HG02938 (cell line): ENCODE data around the gene HUNK.
"Not testable (repeated sequence)": the region's sequence is repeated elsewhere in the genome, so short reads cannot be mapped to it uniquely, and the experiment has no call there.

Experiments used
- ATAC-seq: cut with Tn5 transposase; IDR thresholded peaks from one replicate; pipeline ENCODE4 v1.9.1; 2021; ENCODE audit warnings: mild to moderate bottlenecking, moderate library complexity; ENCODE audit not compliant: unreplicated experiment

The HUNK gene

DNA sequence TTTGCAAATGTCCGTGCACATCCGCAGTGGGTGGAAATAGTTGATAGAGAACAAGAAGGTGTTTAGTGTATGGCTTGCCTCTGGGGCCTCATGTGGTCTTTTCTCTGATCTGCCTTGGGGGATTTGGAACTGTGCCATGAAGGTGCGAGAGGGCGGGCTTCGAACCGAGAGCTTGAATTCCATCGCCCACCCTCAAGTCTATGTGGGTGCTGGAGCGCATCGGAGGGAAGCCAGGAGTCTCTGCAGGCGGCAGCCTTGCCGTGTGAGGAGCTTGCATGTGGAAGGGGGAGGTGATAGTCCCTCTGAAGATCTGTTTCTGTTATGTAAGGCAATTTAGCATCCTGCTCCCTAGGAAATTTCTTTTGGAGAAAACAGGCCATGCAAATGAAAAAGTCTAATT is 119.6 kb downstream of the HUNK start:
- no peak for ATAC-seq

DNA sequence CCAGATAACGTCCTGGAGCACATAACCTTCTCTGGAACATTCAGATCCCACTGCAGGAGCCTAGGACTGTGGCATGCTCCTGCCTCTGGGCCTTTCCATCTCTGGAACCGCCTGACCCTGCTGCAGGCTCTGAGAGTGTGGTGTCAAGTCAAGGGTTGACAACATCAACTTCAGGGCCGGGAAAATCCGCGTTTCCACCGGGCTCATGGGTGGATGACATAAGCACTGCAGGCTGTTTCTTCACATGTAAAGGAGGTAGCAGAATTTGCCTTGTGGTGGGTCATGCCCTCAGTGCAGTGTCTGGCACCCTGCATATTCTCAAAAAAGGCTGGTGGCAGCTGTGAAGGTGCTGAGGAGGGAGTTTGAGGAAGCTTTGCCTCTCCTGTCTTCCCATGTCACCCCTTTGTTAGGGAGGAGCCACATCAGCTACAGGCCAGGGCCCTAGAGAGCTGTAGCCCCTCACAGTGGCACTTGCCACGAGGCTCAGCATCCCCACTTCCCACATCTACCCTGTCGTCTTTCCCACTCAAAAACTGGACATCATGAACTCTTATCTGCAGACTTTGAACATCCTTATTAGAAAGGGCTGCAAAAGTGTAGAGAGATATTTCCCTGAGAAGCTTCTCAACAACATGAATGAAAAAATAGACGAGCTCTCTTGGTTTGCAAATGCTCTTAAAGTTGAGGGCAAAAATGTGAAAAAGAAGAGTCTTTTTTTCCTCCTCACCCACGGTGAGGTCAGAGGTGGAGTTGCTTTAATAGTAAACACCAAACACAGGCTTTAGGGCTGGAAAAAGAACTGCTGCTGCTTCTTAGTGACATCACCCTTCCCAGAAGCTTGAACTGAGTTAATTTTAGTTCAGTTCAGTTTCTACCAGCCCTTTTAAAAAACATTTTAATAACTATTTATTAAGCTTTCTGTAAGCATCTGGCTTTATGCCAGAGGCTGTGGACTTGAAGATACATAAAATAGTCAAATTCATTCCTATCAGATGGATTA is 121.3 kb downstream of the HUNK start:
- ATAC-seq: no peak

DNA sequence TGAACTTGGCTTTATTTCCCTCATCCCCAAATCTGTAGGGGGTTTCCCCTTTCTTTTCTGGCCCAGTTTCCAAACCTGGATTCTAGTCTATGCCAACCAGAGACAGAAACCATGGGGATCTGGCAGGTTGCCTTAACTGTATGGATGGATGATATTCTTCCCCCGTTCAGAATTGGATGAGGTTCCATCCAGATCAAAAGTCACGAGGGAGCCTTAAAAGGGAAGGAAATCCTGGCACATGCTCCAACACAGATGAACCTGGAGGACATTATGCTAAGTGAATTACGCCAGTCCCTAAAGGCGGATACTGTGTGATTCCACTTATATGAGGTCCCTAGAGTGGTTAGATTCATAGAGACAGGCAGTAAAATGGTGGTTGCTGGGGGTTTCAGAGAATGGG is 124.4 kb downstream of the HUNK start:
- ATAC-seq: no peak

DNA sequence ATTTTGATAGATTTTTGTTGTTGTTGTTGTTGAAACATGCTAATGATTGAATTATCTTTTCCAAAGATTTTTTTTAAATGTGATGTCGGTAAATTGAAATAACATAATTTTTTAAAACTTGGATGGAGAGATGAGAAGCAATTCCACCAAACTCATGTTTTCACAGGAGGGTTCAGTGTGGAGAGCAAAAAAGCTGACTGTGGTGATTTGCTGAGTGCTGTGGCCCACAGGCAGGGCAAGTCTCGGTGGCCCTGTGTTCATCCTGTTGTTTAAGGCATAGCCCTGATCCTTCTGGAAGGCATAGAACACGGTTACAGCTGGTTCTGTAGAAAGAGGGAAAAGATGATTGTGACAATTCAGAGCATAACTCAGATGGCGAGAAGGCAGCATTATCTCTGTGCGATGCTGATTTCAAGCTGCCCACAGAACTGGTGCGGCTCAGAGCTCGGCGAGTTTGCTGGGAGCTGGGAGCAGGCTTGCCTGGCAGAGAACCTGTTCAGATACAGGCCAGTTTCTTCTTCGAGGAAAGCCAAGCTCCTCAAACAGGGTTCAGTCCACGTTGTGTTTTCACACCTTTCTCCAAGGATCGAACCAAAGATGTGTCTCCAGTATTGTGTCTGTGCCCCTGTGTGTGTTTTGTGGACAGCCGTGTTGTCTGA is 127.1 kb downstream of the HUNK start:
- ATAC-seq: no peak

DNA sequence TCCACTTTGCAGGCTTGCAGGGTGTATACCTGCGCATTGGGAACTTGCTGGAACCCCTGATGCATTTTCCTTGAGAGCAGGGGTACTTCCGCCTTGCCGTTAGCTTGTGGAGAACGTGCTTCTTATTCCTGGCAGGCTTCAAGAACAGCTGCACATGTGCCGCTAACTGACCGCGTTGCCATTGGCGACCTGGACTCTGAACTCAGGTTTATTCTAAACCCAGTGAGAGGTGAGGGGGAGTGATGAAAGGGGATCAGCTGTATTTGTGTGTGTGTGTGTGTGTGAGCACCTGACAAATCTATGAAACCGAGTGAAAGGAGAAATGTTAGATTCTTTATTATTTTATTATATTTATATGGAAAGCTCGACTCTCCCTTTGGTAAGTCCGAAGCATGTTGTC is 128.6 kb downstream of the HUNK start:
- no peak for ATAC-seq

DNA sequence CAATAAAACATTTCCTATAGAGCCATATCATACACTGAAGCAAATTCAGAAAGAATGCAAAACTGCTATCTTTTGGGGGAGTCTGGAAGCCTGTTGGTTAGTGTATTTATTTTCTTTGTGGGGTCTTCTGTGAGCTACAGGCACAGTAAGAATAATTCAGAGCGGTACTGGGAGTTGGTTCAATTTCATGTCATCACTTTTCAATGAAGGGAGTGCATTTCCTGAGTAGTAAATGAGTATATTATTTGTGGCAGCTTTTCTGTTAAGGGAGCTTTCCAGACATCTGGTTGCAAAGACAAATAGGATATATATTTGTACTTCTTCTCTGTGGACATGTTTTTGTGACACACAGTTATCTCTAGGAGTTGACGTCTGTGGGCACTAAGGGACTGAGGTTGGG is 130.6 kb downstream of the HUNK start:
- ATAC-seq: no peak

DNA sequence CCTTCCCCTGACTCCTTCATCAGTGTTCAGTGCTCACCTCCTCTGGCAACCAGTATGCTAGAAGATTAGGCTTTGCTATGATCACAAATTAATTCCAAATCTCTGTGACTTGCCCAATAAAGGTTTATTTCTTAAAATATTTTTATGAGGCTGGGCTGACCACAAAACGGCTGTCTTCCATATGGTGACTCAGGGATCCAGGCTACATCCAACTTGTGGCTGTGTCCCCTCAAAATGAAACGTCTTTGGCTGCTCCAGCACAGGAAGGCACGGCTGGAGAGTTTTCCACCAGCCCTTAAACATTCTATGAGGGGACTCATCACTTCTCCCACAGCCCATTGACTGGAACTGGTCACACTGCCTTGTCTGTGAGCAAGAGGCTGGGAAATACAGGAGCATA is 131.5 kb downstream of the HUNK start:
- no peak for ATAC-seq

DNA sequence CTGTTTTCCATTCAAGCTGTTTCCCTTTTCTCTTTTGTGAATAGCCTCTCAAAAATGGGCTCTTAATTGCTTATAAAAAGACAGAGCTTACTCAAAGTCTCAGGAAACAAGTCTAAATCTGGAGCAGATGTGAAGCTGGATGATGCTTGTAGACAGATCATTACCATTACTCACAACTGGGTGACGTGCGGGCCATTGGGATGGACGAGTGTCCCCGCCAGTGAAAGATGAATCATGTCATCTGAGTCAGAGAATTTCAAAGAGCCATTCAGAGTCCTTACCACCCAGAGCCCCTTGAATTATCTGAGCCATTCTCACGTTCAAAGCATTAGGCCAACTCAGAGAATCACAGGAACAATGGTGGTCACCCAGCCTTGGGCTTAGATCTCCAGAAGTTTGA is 134.6 kb downstream of the HUNK start:
- ATAC-seq: no peak

DNA sequence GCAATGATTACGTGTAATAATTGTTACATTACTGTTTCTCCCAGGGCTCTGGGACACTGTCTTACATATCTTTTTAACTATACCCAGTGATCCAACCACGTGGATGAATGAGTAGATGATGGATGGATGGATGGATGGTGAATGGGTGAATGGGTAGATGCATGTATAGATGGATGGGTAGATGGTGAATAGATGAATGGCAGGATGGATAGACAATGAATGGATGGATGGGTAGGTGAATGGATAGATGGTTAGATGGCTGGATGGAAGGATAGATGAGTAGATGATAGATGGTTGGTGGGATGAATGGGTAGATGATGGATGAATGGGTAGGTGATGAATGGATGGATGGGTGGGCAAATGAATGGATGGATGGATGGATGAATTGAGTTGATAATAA is 135.9 kb downstream of the HUNK start:
- no peak for ATAC-seq

DNA sequence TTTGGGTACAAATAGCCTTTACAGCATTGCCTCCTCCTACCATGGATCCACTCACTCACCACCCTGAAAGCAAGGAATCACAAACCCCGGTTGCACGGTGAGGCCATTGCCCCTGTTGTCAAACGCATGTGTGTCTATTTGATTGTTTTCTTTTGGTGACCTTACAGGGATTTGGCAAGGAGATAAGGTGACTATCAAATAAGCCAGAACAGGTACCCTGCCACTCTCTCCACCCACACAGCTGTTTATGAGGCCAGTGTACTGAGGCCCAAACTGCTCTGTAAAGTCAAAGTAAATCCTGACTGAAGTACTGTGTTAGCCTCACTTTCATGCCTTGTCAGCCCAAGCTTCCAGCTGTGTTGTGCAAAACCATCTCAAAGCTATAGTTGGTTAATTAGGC is 136.4 kb downstream of the HUNK start:
- no peak for ATAC-seq

DNA sequence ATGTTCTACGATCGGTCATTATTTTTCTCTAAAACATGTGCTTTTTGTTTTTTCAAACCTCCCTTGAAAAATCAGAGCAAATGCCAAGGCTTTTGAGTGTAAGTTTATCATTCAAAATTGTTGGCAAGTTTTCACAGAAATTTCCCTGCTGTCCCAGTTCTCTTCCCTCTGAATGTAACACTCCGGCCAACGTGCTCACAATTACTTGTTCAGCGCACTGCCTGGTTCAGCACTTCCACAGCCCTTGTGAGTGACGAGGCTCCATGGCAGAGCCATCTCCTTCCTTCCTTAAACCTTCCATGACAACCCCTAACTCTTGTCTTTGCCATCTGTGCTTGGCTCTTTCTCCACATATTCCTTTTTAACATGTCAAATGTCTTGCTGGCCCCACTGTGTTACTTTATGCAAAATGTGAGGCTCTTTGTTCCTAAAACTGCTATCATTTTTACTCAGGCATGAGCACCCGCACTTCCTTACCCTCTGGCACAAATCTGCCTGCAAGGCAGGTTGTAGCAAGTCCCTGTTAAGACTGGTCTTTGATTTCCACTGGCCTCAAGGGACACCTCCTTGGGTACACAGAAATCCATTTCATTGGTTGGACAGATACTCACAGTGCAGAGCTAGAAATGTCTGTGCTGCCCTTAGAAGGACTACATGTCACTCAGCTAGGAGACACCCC is 142.8 kb downstream of the HUNK start:
- ATAC-seq: no peak

DNA sequence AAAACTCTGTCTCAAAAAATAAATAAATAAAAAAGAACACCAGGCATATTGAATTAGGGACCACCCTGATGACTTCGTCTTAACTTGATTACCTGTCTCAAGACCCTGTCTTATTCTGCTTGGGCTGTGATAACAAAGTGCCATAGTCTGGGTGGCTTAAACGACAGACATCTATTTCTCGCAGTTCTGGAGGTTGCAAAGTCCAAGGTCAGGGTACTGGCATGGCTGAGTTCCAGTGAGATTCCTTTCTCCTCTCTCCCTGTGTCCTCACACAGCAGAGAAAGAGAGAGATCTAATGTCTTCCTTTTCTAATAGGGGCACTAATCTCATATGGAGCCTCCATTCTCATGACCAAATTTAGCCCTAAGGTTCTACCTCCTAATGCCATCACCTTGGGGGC is 145.6 kb downstream of the HUNK start:
- ATAC-seq: no peak

DNA sequence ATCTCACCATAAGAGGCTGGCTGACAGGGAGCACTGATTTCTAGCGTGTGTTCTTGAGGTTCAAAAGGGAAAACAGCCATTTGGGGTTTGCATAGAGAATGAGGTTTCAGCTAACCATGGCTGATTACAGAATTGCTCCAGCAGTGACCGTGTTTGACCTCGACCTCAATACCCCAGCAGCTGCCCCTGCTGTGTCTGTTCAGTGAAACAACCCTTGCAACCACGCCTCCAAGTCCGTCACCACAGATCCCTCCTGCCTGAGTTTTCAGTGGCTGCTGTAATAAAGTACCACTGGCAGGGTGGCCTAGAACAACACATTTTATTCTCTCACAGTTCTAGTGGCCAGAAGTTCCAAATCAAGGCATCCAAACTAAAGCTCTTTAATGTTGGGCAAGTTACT is 147.7 kb downstream of the HUNK start:
- ATAC-seq: no peak

DNA sequence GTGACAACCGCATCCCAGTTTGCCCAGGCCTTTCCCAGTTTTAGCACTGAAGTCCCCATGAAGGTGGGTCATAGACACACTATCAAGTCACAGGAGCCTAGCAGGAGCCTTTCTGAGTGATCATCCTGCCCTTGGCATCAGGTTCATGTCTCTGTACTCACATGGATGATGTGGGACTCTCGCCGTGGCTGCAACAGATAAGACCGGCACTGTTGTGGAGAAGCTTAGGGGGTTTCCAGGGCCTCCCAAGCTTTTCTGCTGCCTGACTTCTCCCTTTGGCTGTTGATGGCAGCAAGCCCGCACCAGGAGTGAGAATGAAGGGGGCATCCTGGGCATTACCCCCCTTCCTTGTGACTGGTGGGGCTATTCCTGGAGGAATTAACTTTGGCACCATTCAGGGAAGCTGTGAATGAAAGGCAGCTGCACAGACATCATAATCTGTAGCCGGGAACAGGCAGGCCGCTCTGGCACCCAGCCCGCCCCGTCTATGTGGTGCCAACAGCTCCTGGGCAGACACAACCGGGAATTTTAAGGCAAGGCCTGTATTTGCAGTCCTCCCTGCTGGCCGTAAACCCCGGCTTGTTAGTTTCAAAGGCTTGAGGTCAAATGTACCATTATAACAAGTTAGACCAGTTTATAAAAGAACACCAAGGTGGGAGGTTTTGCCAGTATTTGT is 148.6 kb downstream of the HUNK start:
- no peak for ATAC-seq

DNA sequence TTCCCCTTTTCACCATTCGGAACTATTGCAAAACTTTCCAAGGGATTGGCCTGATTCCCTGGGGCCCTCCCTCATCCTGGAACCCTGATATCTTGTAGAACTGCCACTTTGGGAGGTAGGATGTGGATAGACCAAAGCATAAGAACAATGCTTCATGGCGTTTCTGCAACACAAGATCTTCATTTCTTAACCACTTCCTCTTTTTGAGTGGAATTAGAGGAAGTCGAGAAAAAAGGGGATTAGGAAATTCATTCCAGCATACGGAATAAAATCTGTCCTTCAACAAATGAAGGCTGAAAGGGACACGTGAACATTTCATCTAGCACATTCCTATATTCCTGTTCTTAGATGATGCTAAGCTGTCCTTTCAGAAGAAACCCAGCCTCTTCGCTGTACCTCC is 149.3 kb downstream of the HUNK start:
- ATAC-seq: no peak

DNA sequence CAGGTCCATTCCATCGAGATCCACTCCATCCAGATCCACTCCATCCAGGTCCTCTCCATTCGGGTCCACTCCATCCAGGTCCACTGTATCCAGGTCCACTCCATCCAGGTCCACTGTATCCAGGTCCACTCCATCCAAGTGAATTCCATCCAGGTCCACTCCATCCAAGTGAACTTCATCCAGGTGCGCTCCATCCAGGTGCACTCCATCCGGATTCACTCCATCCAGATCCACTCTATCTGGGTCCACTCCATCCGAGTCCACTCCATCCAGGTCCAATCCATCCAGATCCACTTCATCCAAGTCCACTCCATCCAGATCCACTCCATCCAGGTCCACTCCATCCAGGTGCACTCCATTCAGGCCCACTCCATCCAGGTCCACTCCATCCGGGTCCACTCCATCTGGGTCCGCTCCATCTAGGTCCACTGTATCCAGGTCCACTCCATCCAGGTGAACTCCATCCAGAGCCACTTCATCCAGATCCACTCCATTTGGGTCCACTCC is 157.4 kb downstream of the HUNK start:
- no peak for ATAC-seq

DNA sequence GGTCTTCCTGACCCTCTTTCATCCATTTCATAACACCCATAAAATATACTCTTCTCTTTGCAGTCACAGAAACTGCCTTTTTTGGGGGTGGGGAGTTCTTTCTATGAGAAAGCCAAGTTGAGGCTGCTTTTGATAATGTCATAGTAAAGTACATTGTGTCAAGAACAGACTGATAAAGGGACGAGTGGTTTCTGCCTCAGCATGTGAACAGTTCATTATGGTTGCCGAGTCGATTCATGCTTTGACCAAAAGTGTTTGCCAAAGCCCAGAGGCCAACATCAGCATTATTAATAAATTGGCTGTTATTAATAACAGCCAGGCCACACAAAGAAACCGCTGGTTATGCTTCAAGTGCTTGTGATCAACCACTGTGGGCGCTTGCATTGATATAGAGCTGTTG is 162.0 kb downstream of the HUNK start:
- no peak for ATAC-seq

DNA sequence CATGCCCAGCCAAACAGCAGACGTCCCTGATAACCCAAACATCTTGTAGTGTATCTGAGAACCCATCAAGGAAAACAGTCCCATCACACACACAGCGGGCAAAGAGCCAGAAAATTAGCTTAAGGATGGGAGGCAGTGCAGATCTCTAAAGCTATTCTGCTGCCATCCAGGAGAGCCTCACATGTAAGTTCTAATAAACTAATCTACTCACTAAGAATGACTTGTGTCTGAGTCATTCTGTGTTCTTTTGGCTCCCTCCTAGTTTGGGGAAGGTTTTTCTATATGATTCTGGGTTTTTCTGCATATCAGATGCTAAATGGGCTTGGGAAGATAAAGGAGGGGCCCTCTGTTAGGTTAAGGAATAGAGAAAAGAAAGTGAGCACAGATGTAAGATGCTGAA is 162.8 kb downstream of the HUNK start:
- ATAC-seq: no peak

DNA sequence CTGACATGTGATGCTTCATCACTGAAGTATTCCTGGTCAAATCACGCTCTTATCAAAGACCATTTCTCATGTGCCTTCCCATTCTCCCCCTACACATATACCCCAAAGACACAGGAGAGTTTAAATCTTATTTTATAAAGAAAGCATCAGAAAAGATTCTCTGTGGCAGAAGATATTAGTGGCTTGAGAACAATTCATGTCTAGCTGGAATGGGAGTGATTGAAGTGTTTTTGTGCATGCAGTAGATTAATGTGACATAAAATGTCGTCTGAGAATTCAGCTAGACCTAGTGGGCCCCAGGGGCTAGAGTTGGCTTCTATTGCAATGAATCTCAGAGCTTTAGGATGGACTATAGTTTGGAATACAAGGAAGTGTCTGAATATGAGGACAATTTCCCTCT is 163.9 kb downstream of the HUNK start:
- no peak for ATAC-seq

DNA sequence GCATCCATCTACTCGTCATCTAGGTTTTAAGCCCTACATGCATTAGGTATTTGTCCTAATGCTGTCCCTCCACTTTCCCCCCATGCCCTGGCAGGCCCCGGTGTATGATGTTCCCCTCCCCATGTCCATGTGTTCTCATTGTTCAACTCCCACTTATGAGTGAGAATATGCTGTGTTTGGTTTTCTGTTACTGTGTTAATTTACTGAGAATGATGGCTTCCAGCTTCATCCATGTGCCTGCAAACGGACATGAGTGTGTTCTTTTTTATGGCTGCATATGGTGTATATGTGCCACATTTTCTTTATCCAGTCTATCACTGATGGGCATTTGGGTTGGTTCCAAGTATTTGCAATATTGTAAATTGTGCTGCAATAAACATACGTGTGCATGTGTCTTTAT is 165.9 kb downstream of the HUNK start:
- not testable (repeated sequence) for ATAC-seq

DNA sequence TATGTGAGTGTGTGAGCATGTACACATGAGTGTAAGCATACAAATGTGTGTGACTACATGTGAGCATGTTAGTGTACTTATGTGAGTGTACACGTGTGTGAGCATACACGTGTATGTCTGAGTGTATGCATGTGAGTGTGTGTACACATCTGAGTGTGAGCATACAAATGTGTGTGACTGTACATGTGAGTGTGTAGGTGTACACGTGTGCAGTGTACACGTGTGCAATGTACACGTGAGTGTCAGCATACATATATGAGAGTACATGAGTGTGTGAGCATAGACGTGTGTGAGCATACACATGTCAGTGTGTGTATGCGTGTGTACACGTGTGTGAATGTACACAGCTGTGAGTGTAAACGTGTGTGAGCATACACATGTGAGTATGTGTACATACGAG is 170.6 kb downstream of the HUNK start:
- no peak for ATAC-seq
